ENCODE results near the gene RET. TPM values are rescaled to one million over a fixed set of nuclear protein-coding genes. Genes with fewer than 3 reads are reported as not detected.

RET gene
- total and polyA plus RNA-seq, 2 of the 13 experiments (the other 11 are each of a cell fraction or from before 2014, with no cell fraction given), result 0.02 TPM; not detected in 1

DNA sequence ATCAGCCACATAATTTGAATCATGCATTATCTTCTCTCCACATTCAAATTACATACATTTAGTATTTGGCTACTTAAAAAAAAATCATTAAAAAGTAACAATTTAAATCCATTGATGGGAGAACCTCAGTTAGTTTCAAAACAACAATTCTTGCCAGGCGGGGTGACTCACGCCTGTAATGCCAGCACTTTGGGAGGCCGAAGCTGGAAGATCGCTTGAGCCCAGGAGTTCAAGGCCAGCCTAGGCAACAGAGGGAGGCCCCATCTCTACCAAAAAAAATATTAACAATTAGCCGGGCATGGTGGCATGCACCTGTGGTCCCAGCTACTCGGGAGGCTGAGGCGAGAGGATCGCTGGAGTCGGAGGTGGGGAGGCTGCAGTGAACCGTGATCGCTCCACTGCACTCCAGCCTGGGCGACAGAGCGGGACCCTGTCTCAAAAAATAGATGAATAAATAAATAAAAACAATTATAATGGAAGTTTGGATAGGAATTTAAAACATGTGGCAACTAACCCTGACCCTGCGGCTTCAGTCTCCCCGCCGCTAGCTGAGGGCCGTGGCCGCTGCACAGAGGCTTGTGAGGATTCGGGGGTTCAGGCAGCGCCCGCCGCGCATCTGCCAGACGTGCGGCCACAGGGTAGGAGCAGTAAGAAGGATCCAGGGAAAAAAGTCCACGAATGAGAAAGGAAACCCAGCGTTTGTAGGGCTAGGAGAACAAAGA lies 60.3 kb downstream of the RET start (continued):
- TF ChIP-seq, protein P1, sequence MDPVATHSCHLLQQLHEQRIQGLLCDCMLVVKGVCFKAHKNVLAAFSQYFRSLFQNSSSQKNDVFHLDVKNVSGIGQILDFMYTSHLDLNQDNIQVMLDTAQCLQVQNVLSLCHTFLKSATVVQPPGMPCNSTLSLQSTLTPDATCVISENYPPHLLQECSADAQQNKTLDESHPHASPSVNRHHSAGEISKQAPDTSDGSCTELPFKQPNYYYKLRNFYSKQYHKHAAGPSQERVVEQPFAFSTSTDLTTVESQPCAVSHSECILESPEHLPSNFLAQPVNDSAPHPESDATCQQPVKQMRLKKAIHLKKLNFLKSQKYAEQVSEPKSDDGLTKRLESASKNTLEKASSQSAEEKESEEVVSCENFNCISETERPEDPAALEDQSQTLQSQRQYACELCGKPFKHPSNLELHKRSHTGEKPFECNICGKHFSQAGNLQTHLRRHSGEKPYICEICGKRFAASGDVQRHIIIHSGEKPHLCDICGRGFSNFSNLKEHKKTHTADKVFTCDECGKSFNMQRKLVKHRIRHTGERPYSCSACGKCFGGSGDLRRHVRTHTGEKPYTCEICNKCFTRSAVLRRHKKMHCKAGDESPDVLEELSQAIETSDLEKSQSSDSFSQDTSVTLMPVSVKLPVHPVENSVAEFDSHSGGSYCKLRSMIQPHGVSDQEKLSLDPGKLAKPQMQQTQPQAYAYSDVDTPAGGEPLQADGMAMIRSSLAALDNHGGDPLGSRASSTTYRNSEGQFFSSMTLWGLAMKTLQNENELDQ (CRISPR knock-in tag; IDR thresholded peaks at IDR 0.05; ENCODE audit: borderline replicate concordance), result no peak
- TF ChIP-seq ZNF557 (CRISPR knock-in tag; IDR thresholded peaks at IDR 0.05) (no peak), ZMYM3 (CRISPR knock-in tag; IDR thresholded peaks at IDR 0.05) (peak; percentile 40; the same call in 1 of the 2 replicates)

DNA sequence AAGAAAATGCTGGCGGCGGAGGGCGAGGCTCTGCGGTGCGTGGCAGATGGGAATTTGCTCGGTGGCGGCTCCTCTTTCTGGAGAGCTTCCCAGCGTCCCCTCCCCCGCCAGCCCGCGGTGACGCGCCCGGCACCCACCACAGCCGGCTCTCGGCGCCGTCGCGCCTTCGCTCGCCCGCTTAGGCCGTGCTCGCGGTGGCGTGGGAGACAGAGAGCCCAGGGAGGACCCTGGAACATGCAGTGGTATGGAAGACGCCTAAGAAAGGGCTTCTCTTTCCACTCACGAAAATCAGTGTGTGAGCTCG lies 60.8 kb downstream of the RET start:
- peak overlapping the region; percentile 70 for H3K4me2 ChIP-seq (ENCODE audit: low read depth, low read length)
- H4K20me1 ChIP-seq (ENCODE audit: insufficient read depth, low read length), result no peaks in the 10 kb centered on the region
- no peaks in the 10 kb centered on the region for H3K9me3 ChIP-seq (ENCODE audit: low read length)
- DNase-seq (ENCODE audit: low spot score), result peak; percentile 18
- H3K79me2 ChIP-seq (ENCODE audit: insufficient read depth, low read length), result peaks cover 26% of the 10 kb centered on the region
- peak; percentile 75 for ATAC-seq
- intact Hi-C loops (cut with micrococcal nuclease; ENCODE audit: unreplicated experiment), result no loop called here
- no peaks in the 10 kb centered on the region for H3K36me3 ChIP-seq (replicated peaks in 1 of 2; ENCODE audit: control insufficient read depth in 1 of 2, insufficient read depth in 2 of 2, low read length in 2 of 2)
- peak overlapping the region; percentile 77 for H2AFZ ChIP-seq (ENCODE audit: low read length)
- TSS peak; percentile 80 for BruUV-seq (replicated peaks)
- H3K27ac ChIP-seq (ENCODE audit: extremely low read length, insufficient read depth, low read length), result peak overlapping the region; percentile 58
- POLR2A ChIA-PET, result no interaction called here
- H3K4me1 ChIP-seq (ENCODE audit: insufficient read depth, low read length), result peaks cover 33% of the 10 kb centered on the region
- H3K9ac ChIP-seq (ENCODE audit: insufficient read depth, low read depth, low read length), result peak overlapping the region; percentile 69
- 2% methylated on average over 10 of the region's 30 CpGs for WGBS (ENCODE audit: low lambda C conversion rate)
- peaks cover 0 to 4% of the 10 kb centered on the region in 2 experiments; a peak in 2 of 5 replicates for H3K27me3 ChIP-seq (ENCODE audit: control insufficient read depth in 1 of 2, insufficient read depth in 2 of 2, low read length in 2 of 2)
- CTCF ChIA-PET (ENCODE audit: low intra/inter-chr PET ratio, low total read pairs), result no interaction called here
- no peak for FAIRE-seq
- H3K4me3 ChIP-seq (replicated peaks in 1 of 3; ENCODE audit: insufficient read depth in 1 of 3, low read depth in 2 of 3, low read length in 3 of 3), result peak overlapping the region; percentile 89 to 95 (median 92)
- in situ Hi-C loops (cut with HindIII; ENCODE audit: extremely low pct_ligation_motif_present, low pct_unique_long_range_greater_than_20kb), result no loop called here
- TF ChIP-seq, protein P2, sequence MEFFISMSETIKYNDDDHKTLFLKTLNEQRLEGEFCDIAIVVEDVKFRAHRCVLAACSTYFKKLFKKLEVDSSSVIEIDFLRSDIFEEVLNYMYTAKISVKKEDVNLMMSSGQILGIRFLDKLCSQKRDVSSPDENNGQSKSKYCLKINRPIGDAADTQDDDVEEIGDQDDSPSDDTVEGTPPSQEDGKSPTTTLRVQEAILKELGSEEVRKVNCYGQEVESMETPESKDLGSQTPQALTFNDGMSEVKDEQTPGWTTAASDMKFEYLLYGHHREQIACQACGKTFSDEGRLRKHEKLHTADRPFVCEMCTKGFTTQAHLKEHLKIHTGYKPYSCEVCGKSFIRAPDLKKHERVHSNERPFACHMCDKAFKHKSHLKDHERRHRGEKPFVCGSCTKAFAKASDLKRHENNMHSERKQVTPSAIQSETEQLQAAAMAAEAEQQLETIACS (CRISPR knock-in tag; IDR thresholded peaks at IDR 0.05), result peak; percentile 55; the same call in 1 of the 2 replicates
- TF ChIP-seq SMAD1 (CRISPR knock-in tag; IDR thresholded peaks at IDR 0.05; ENCODE audit: borderline replicate concordance, low read depth), result 0 out of 2 replicates have a peak, but pooled peaks have one; percentile 33
- TF ChIP-seq HNRNPLL (IDR thresholded peaks at IDR 0.05; ENCODE audit: low read depth, low read length, poor library complexity, severe bottlenecking), result peak; percentile 32
- TF ChIP-seq, protein P3, sequence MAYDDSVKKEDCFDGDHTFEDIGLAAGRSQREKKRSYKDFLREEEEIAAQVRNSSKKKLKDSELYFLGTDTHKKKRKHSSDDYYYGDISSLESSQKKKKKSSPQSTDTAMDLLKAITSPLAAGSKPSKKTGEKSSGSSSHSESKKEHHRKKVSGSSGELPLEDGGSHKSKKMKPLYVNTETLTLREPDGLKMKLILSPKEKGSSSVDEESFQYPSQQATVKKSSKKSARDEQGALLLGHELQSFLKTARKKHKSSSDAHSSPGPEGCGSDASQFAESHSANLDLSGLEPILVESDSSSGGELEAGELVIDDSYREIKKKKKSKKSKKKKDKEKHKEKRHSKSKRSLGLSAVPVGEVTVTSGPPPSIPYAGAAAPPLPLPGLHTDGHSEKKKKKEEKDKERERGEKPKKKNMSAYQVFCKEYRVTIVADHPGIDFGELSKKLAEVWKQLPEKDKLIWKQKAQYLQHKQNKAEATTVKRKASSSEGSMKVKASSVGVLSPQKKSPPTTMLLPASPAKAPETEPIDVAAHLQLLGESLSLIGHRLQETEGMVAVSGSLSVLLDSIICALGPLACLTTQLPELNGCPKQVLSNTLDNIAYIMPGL (CRISPR knock-in tag; IDR thresholded peaks at IDR 0.05; ENCODE audit: borderline replicate concordance in 1 of 2, low read depth in 1 of 2), result peak in 1 of 2 experiments; percentile 53; a peak in 2 of 4 replicates
- TF ChIP-seq, protein P4, sequence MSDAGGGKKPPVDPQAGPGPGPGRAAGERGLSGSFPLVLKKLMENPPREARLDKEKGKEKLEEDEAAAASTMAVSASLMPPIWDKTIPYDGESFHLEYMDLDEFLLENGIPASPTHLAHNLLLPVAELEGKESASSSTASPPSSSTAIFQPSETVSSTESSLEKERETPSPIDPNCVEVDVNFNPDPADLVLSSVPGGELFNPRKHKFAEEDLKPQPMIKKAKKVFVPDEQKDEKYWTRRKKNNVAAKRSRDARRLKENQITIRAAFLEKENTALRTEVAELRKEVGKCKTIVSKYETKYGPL (CRISPR knock-in tag; IDR thresholded peaks at IDR 0.05), result no peak
- TF ChIP-seq, protein P5, sequence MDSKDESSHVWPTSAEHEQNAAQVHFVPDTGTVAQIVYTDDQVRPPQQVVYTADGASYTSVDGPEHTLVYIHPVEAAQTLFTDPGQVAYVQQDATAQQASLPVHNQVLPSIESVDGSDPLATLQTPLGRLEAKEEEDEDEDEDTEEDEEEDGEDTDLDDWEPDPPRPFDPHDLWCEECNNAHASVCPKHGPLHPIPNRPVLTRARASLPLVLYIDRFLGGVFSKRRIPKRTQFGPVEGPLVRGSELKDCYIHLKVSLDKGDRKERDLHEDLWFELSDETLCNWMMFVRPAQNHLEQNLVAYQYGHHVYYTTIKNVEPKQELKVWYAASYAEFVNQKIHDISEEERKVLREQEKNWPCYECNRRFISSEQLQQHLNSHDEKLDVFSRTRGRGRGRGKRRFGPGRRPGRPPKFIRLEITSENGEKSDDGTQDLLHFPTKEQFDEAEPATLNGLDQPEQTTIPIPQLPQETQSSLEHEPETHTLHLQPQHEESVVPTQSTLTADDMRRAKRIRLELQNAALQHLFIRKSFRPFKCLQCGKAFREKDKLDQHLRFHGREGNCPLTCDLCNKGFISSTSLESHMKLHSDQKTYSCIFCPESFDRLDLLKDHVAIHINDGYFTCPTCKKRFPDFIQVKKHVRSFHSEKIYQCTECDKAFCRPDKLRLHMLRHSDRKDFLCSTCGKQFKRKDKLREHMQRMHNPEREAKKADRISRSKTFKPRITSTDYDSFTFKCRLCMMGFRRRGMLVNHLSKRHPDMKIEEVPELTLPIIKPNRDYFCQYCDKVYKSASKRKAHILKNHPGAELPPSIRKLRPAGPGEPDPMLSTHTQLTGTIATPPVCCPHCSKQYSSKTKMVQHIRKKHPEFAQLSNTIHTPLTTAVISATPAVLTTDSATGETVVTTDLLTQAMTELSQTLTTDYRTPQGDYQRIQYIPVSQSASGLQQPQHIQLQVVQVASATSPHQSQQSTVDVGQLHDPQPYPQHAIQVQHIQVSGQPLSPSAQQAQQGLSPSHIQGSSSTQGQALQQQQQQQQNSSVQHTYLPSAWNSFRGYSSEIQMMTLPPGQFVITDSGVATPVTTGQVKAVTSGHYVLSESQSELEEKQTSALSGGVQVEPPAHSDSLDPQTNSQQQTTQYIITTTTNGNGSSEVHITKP (CRISPR knock-in tag; IDR thresholded peaks at IDR 0.05; ENCODE audit: low read depth), result no peak
- no peak for TF ChIP-seq CBX5 (CRISPR knock-in tag; IDR thresholded peaks at IDR 0.05; ENCODE audit: borderline replicate concordance)

All from HepG2 (cell line).